ENCODE data around the gene CLSTN1. TPM values are rescaled to one million over a fixed set of nuclear protein-coding genes. Genes with fewer than 3 reads are reported as not detected.
"Not testable (repeated sequence)": the region's sequence is repeated elsewhere in the genome, so short reads cannot be mapped to it uniquely, and the experiment has no call there.

CLSTN1 gene
- polyA plus RNA-seq, 3 donors, result 5.2 to 25.2 (median 5.3) TPM

DNA sequence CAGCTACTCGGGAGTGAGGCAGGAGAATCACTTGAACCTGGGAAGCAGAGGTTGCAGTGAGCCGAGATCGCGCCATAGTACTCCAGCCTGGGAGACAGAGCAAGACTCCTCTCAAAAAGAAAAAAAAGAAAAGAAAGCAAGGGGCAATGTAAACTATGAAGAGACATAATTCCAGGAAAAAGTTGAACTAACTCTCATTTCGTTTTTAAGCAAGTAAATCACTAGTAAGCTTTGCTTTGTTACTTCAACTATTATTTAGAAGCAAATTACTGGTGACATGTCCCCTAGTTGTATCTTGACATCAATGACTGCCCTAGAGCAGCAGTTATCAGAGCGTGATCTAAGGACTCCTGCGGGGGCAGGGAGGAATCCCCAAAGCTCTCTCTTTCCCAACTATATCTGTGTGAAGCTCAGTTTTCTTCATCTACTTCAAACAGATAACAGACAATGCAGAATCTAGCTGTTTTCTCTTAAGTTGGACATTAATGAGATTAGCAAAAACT is 18.7 kb downstream of the CLSTN1 start:
- Mint-ChIP-seq H3K36me3 (peaks cover 6 to 8% of the 10 kb centered on the region in 2 donors), H3K4me1 (peaks cover 18% of the 10 kb centered on the region), H3K4me3 (no peak overlapping the region), H3K27ac (peak overlapping the region in 1 of 7 donors; percentile 48), H3K9me3 (no peaks in the 10 kb centered on the region), H3K27me3 (ENCODE audit: low read depth in 3 of 3) (peaks cover 0 to 1% (median 0%) of the 10 kb centered on the region in 3 donors)
- Histone ChIP-seq H2AFZ (ENCODE audit: insufficient read depth, low read depth, low read length, poor library complexity, severe bottlenecking) (no peak overlapping the region), H3K36me3 (replicated peaks in 1 of 2; ENCODE audit: control insufficient read depth in 1 of 2, insufficient read depth in 2 of 2, low read length in 2 of 2) (peaks cover 0 to 8% of the 10 kb centered on the region in 2 donors), H3K79me2 (ENCODE audit: insufficient read depth, low read length) (peaks cover 60% of the 10 kb centered on the region), H3K27me3 (ENCODE audit: control insufficient read depth in 2 of 2, insufficient read depth in 2 of 2, low read length in 2 of 2) (no peaks in the 10 kb centered on the region), H4K20me1 (ENCODE audit: insufficient read depth, low read length) (peaks cover 63% of the 10 kb centered on the region), H3K4me1 (ENCODE audit: control insufficient read depth in 1 of 2, insufficient read depth in 2 of 2, low read length in 2 of 2) (no peaks in the 10 kb centered on the region), H3K27ac (ENCODE audit: low read depth in 1 of 2, low read length in 2 of 2) (no peak overlapping the region), H3K9me3 (replicated peaks in 1 of 2; ENCODE audit: control insufficient read depth in 1 of 2, insufficient read depth in 1 of 2, low read length in 2 of 2) (no peaks in the 10 kb centered on the region), H3K4me3 (replicated peaks in 1 of 3; ENCODE audit: low read depth in 2 of 3, low read length in 3 of 3) (no peak overlapping the region), H3K4me2 (replicated peaks; ENCODE audit: extremely low read depth, low read length, poor library complexity, severe bottlenecking) (no peak overlapping the region), H3K9ac (ENCODE audit: insufficient read depth, low read length, poor library complexity, severe bottlenecking) (no peak overlapping the region)
- 100% methylated on average over 1 of the region's 7 CpGs for WGBS (ENCODE audit: insufficient coverage)
- intact Hi-C loops (cut with micrococcal nuclease), result no loop called here
- TF ChIP-seq, protein P1, sequence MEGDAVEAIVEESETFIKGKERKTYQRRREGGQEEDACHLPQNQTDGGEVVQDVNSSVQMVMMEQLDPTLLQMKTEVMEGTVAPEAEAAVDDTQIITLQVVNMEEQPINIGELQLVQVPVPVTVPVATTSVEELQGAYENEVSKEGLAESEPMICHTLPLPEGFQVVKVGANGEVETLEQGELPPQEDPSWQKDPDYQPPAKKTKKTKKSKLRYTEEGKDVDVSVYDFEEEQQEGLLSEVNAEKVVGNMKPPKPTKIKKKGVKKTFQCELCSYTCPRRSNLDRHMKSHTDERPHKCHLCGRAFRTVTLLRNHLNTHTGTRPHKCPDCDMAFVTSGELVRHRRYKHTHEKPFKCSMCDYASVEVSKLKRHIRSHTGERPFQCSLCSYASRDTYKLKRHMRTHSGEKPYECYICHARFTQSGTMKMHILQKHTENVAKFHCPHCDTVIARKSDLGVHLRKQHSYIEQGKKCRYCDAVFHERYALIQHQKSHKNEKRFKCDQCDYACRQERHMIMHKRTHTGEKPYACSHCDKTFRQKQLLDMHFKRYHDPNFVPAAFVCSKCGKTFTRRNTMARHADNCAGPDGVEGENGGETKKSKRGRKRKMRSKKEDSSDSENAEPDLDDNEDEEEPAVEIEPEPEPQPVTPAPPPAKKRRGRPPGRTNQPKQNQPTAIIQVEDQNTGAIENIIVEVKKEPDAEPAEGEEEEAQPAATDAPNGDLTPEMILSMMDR (IDR thresholded peaks at IDR 0.05), result no peak
- DNase-seq, result no peak

DNA sequence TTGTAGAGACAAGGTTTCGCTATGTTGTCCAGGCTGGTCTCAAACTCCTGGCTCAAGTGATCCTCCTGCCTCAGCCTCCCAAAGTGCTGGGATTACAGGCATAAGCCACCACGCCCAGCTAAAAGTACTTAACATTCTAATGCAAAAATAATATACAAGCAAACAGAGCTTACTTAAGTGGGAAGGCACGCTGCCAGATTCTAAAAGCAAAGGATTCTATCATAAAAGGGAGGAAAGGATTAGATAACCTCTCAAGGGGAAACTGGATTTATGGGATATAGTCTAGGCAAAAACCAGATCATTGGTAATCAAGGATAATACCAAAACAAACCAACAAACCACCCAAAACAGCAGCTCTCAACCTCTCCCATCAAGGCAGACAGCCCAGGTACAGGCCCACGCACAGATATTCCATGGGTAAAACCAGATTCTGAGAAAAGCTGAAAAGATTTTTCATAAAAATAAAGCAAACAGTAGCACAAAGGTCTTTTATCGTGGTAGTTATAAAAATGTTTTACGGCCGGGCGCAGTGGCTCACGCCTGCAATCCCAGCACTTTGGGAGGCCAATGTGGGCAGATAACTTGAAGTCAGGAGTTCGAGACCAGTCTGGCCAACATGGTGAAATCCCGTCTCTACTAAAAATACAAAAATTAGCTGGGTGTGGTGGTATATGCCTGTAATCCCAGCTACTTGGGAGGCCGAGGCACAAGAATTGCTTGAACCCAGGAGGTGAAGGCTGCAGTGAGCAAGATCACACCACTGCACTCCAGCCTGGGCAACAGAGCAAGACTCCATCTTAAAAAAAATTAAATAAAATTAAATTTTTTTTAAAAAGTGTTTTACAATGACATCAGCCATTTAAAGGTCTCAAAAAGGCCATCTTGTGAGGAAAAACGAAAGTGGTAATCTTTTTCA is 20.5 kb downstream of the CLSTN1 start:
- H3K4me3 Mint-ChIP-seq; H3K9me3 Mint-ChIP-seq; H3K36me3 Mint-ChIP-seq; H2AFZ ChIP-seq (ENCODE audit: insufficient read depth, low read depth, low read length, poor library complexity, severe bottlenecking); H3K27me3 ChIP-seq (ENCODE audit: control insufficient read depth in 2 of 2, insufficient read depth in 2 of 2, low read length in 2 of 2); H3K9me3 ChIP-seq (replicated peaks in 1 of 2; ENCODE audit: control insufficient read depth in 1 of 2, insufficient read depth in 1 of 2, low read length in 2 of 2); intact Hi-C loops (cut with micrococcal nuclease); H3K36me3 ChIP-seq (replicated peaks in 1 of 2; ENCODE audit: control insufficient read depth in 1 of 2, insufficient read depth in 2 of 2, low read length in 2 of 2); H3K4me3 ChIP-seq (replicated peaks in 1 of 3; ENCODE audit: low read depth in 2 of 3, low read length in 3 of 3); DNase-seq; H3K27me3 Mint-ChIP-seq (ENCODE audit: low read depth in 3 of 3); H3K27ac ChIP-seq (ENCODE audit: low read depth in 1 of 2, low read length in 2 of 2); H3K27ac Mint-ChIP-seq; H3K4me2 ChIP-seq (replicated peaks; ENCODE audit: extremely low read depth, low read length, poor library complexity, severe bottlenecking); H3K9ac ChIP-seq (ENCODE audit: insufficient read depth, low read length, poor library complexity, severe bottlenecking); H3K4me1 ChIP-seq (ENCODE audit: control insufficient read depth in 1 of 2, insufficient read depth in 2 of 2, low read length in 2 of 2): not testable (repeated sequence)
- Histone ChIP-seq H4K20me1 (ENCODE audit: insufficient read depth, low read length) (peaks cover 57% of the 10 kb centered on the region), H3K79me2 (ENCODE audit: insufficient read depth, low read length) (peaks cover 62% of the 10 kb centered on the region)
- peaks cover 26% of the 10 kb centered on the region for H3K4me1 Mint-ChIP-seq
- 100% methylated on average over 5 of the region's 13 CpGs for WGBS (ENCODE audit: insufficient coverage)

Data from CD14-positive monocyte (primary cell).